ENCODE data around the gene NDUFB1. TPM values are rescaled to one million over a fixed set of nuclear protein-coding genes. Genes with fewer than 3 reads are reported as not detected.

The NDUFB1 gene
- total RNA-seq, 1 experiment from 2014 or later: 248 TPM

DNA sequence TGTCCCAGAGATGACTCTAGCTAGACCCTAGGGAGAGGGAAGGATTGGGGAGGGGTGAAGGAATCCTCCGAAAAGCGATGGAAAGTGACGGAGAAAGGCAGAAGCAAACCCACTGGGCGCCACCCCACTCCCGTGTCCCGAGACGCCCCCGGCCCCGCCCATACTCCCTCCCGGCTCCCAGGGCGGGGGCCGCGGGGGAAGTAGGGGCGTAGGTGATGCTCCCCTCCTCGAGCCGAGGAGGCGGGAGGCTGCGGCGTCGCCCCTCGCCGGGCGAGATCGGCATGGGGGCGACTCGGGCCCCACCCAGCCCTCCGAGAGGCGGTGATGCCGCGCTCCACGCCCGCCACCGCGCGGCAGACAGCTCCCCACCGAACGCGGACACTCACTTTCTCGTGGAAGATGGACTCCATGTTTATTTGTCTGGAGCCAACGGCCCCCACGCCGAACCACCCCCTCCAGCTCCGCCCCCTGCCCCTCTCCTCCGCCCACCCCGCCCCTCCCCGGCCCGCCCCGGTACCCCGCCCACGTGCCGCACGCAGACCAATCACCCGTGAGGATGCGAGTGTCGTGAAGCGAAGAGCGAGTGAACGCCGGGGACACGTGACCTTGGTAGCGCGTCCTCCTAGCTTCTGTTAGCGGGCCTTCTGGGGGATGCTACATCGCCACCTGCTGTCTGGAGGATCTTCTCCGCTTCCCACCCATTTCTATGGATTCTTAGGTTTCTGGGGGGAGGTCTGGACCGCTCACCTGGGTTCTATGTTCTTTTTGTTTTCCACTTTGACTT lies 15.2 kb downstream of the NDUFB1 start, which contains the start of gene ATXN3:
TSS of gene ATXN3 (minus strand) at position 440 of the 784 bp plus-strand sequence. CDS start at position 410, 30 bp downstream.
- no peaks in the 10 kb centered on the region for H3K27me3 ChIP-seq (ENCODE audit: low read length)
- H3K9me3 ChIP-seq (ENCODE audit: low read length): no peaks in the 10 kb centered on the region
- CTCF ChIA-PET: interaction anchor here (0.6 to 1.3 kb wide), 4 partner anchors 15 to 360 kb away, joined by 5 to 18 read pairs (median 6); partner anchors contain the start of genes CPSF2, NDUFB1 and TRIP11
- peak within 1 kb of the TSS; percentile 81 for H3K9ac ChIP-seq (ENCODE audit: low read length)
- H3K4me1 ChIP-seq (ENCODE audit: insufficient read depth, low read length): peaks cover 11% of the 10 kb centered on the region
- H3K79me2 ChIP-seq (ENCODE audit: low read length): peaks cover 40% of the 10 kb centered on the region
- H3K36me3 ChIP-seq (ENCODE audit: low read depth, low read length): no peaks in the 10 kb centered on the region
- no peaks in the 10 kb centered on the region for H3K9me2 ChIP-seq (replicated peaks; ENCODE audit: low read length)
- peak within 1 kb of the TSS; percentile 96 for H3K4me3 ChIP-seq (ENCODE audit: low read length)
- TF ChIP-seq EZH2 (IDR thresholded peaks at IDR 0.05; ENCODE audit: low read length, unreplicated experiment) (no peak), EZH2phosphoT487 (IDR thresholded peaks at IDR 0.05; ENCODE audit: borderline replicate concordance, low read length) (no peak)
- TF ChIP-seq, protein P1, sequence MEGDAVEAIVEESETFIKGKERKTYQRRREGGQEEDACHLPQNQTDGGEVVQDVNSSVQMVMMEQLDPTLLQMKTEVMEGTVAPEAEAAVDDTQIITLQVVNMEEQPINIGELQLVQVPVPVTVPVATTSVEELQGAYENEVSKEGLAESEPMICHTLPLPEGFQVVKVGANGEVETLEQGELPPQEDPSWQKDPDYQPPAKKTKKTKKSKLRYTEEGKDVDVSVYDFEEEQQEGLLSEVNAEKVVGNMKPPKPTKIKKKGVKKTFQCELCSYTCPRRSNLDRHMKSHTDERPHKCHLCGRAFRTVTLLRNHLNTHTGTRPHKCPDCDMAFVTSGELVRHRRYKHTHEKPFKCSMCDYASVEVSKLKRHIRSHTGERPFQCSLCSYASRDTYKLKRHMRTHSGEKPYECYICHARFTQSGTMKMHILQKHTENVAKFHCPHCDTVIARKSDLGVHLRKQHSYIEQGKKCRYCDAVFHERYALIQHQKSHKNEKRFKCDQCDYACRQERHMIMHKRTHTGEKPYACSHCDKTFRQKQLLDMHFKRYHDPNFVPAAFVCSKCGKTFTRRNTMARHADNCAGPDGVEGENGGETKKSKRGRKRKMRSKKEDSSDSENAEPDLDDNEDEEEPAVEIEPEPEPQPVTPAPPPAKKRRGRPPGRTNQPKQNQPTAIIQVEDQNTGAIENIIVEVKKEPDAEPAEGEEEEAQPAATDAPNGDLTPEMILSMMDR (conservative IDR thresholded peaks at IDR 0.05; ENCODE audit: low read depth, low read length): peak; percentile 68
- H4K20me1 ChIP-seq (ENCODE audit: low read length): no peaks in the 10 kb centered on the region
- BruUV-seq (replicated peaks): no TSS peak
- H2AFZ ChIP-seq (ENCODE audit: low read length): peak within 1 kb of the TSS; percentile 97
- POLR2A ChIA-PET (ENCODE audit: unreplicated experiment): interaction anchor here (0.5 to 1.1 kb wide), 9 partner anchors 8 to 1084 kb away, joined by 3 to 15 read pairs (median 4); partner anchors contain the start of genes CPSF2, NDUFB1 and TRIP11
- peak; percentile 96 for DNase-seq
- peak; percentile 90 for ATAC-seq
- H3K4me2 ChIP-seq (ENCODE audit: low read length): peak within 1 kb of the TSS; percentile 95
- H3F3A ChIP-seq (ENCODE audit: low read length, unreplicated experiment): no peaks in the 10 kb centered on the region
- intact Hi-C loops (cut with micrococcal nuclease): loop anchor here (1.0 to 2.0 kb wide), 2 partner anchors 15 to 66 kb away; partner anchors contain the start of genes CPSF2, NDUFB1 and TRIP11
- H3K27ac ChIP-seq (ENCODE audit: low read length): peak within 1 kb of the TSS; percentile 71

GRCh38 chr14:92105893-92106142 lies 15.7 kb downstream of the NDUFB1 start:
- Histone ChIP-seq H4K20me1 (ENCODE audit: low read length) (no peaks in the 10 kb centered on the region), H3K9me3 (ENCODE audit: low read length) (no peaks in the 10 kb centered on the region), H3K9ac (ENCODE audit: low read length) (peak overlapping the region; percentile 81), H3K4me3 (ENCODE audit: low read length) (peak overlapping the region; percentile 96), H3F3A (ENCODE audit: low read length, unreplicated experiment) (no peaks in the 10 kb centered on the region), H3K27me3 (ENCODE audit: low read length) (no peaks in the 10 kb centered on the region), H2AFZ (ENCODE audit: low read length) (peak overlapping the region; percentile 97), H3K79me2 (ENCODE audit: low read length) (peaks cover 45% of the 10 kb centered on the region), H3K9me2 (replicated peaks; ENCODE audit: low read length) (no peaks in the 10 kb centered on the region), H3K36me3 (ENCODE audit: low read depth, low read length) (no peaks in the 10 kb centered on the region), H3K4me1 (ENCODE audit: insufficient read depth, low read length) (peaks cover 11% of the 10 kb centered on the region), H3K4me2 (ENCODE audit: low read length) (peak overlapping the region; percentile 95), H3K27ac (ENCODE audit: low read length) (peak overlapping the region; percentile 71)
- CTCF ChIA-PET: no interaction called here
- no TSS peak for BruUV-seq (replicated peaks)
- TF ChIP-seq EZH2phosphoT487 (IDR thresholded peaks at IDR 0.05; ENCODE audit: borderline replicate concordance, low read length) (no peak), EZH2 (IDR thresholded peaks at IDR 0.05; ENCODE audit: low read length, unreplicated experiment) (no peak)
- intact Hi-C loops (cut with micrococcal nuclease): loop anchor here (1.0 to 2.0 kb wide), 2 partner anchors 15 to 65 kb away; partner anchors contain the start of genes CPSF2, NDUFB1 and TRIP11
- POLR2A ChIA-PET (ENCODE audit: unreplicated experiment): interaction anchor here (0.5 to 1.1 kb wide), 6 partner anchors 16 to 1036 kb away, joined by 3 to 15 read pairs (median 3); partner anchors contain the start of genes CPSF2, NDUFB1 and TRIP11
- ATAC-seq: peak; percentile 51
- peak; percentile 41 for DNase-seq

GRCh38 chr14:92105073-92105892 lies 16.2 kb downstream of the NDUFB1 start:
- Histone ChIP-seq H3K4me3 (ENCODE audit: low read length) (peak overlapping the region; percentile 96), H3K9ac (ENCODE audit: low read length) (peak overlapping the region; percentile 81), H4K20me1 (ENCODE audit: low read length) (no peaks in the 10 kb centered on the region), H3K9me3 (ENCODE audit: low read length) (no peaks in the 10 kb centered on the region), H3F3A (ENCODE audit: low read length, unreplicated experiment) (no peaks in the 10 kb centered on the region), H3K4me2 (ENCODE audit: low read length) (peak overlapping the region; percentile 95), H2AFZ (ENCODE audit: low read length) (peak overlapping the region; percentile 97), H3K27ac (ENCODE audit: low read length) (peak overlapping the region; percentile 71), H3K36me3 (ENCODE audit: low read depth, low read length) (no peaks in the 10 kb centered on the region), H3K79me2 (ENCODE audit: low read length) (peaks cover 51% of the 10 kb centered on the region), H3K4me1 (ENCODE audit: insufficient read depth, low read length) (peaks cover 13% of the 10 kb centered on the region), H3K27me3 (ENCODE audit: low read length) (no peaks in the 10 kb centered on the region), H3K9me2 (replicated peaks; ENCODE audit: low read length) (no peaks in the 10 kb centered on the region)
- DNase-seq (no peak), ATAC-seq (peak; percentile 15)
- intact Hi-C loops (cut with micrococcal nuclease): no loop called here
- TF ChIP-seq, protein P1 (conservative IDR thresholded peaks at IDR 0.05; ENCODE audit: low read depth, low read length): no peak
- TF ChIP-seq EZH2phosphoT487 (IDR thresholded peaks at IDR 0.05; ENCODE audit: borderline replicate concordance, low read length) (no peak), EZH2 (IDR thresholded peaks at IDR 0.05; ENCODE audit: low read length, unreplicated experiment) (no peak)
- POLR2A ChIA-PET (ENCODE audit: unreplicated experiment): interaction anchor here (0.6 to 1.1 kb wide), 3 partner anchors 17 to 1036 kb away, joined by 3 to 15 read pairs (median 3); partner anchors contain the start of genes CPSF2, NDUFB1 and TRIP11
- CTCF ChIA-PET: no interaction called here
- BruUV-seq (replicated peaks): TSS peak; percentile 59
